Cerebellar cortex (tissue), 1 donor: Measurements from ENCODE around the gene GALNTL6.
"Not testable (repeated sequence)": the region's sequence is repeated elsewhere in the genome, so short reads cannot be mapped to it uniquely, and the experiment has no call there.

Experiments
- DNase-seq: peaks from one replicate; pipeline ENCODE4 v3.0.0-alpha.2; 2015; ENCODE audit warnings: low spot score

Gene GALNTL6

DNA sequence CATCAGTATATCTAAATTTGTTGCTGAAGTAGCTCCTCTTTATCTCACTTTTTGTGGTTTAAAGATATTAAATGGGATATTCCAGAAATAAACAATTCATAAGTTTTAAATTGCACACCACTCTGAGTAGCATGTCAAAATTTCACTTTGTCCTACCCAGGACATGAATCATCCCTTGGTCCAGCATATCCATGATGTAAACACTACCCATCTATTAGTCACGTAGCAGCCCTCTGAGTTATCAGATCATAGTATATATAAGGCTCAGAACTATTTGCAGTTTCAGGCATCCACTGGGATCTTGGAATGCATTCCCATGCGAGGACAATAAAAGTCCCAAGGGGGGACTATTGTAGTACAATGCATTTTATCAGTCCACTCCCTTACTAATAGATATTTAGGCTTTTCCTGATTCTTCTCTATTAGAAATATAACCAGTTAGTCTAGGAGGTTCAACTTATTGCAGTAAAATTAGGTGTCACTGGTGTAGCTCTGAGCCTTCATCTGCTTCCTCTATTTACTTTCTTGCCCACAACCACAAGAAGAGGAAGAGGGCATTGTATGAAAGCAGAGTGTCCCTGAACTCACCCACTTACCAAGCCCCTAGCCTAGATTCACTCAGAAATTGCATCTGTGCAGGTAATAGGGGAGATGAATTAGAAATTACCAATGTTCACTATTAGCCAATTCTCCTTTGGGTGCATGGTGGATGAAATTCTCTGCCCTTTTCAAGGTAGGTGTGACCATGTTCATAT is 945.6 kb downstream of the GALNTL6 start:
- DNase-seq = no peak

DNA sequence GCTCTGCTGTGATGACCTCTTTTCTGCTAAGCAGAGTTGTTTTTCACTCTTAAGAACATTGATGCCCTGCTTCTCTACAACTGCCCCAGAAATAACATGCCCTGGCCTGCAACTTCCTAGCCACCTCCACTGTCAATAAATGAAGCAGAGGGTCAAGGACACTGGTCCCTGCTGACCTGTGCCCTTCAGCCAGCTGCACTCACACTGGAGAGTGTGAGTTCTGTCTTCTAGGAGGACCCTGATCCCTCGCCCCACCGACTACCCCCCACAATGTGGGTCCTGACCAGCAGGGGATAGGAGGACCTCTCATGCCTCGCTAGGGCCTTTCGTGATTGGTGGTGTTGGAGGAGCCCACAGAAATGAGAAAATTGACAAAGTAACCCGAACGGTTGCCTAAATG is 947.3 kb downstream of the GALNTL6 start:
- no peak for DNase-seq

DNA sequence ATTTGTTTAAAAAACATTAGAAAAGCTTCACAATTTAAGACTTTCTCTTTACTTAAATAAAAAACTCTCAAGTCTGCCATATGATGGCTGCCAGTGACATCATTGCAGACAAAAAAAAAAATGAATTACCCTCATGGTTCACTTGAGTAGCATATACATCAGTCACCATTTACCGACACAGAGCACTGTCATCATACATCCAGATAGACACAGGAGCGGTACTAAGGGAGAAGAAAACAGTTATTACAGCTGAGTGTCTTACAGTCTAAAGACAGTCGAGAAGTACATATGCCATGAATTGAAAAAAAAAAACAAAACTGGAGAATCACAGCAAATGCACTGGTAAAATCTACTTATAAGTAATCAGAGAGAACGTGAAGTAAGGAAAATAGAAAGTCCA is 949.7 kb downstream of the GALNTL6 start:
- DNase-seq = no peak

DNA sequence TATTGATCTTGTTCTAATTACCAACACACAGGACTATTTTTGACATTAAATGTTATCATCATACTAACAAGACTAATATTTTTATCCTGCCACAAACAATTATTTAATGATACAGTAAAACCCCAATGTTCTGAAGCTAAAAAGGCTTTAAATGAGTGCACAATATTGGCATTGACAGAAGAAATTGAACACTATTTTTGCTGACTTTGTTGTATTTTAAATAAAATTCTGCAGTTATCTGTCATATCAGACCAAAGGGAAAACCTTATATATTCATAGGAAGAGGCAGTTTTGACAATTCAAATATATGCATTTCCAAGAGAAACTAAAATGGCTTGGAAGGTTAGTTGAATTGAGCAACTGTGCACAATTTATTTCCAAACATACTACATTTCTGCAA is 957.6 kb downstream of the GALNTL6 start:
- no peak for DNase-seq

- no peak for DNase-seq
These were observed 959.6 kb downstream of the GALNTL6 start for GRCh38 chr4:172772781-172773180.

DNA sequence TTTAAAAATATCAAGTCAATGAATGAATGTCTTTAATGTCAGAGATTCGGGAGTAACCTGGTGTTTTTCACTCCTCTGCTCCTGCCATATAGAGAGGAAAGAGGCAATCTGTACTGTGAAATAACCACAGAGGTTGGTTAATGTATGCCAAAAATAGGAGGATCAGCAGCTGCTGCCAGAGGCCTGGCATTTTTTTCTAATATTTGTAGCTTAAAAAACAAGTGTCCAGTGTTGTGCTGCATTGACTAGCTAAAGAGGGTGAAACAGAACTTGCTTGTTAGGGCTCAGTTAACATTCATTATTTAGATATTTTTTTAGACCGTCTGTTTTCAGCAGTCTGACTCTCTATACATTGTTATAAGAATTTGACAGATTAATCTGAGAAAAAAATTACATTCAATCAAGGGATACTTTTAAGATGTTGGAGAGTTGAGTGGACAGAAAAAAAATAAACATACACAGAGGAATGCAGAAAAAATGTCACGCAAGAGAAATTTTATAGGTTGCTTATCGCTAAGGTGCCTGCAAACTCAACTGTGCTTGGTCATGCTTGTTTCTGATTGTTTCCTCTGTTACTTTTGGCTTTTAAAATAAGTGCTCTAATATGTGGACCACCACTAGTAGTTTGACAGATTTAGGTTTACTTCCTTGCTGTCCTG is 963.1 kb downstream of the GALNTL6 start:
- no peak for DNase-seq

DNA sequence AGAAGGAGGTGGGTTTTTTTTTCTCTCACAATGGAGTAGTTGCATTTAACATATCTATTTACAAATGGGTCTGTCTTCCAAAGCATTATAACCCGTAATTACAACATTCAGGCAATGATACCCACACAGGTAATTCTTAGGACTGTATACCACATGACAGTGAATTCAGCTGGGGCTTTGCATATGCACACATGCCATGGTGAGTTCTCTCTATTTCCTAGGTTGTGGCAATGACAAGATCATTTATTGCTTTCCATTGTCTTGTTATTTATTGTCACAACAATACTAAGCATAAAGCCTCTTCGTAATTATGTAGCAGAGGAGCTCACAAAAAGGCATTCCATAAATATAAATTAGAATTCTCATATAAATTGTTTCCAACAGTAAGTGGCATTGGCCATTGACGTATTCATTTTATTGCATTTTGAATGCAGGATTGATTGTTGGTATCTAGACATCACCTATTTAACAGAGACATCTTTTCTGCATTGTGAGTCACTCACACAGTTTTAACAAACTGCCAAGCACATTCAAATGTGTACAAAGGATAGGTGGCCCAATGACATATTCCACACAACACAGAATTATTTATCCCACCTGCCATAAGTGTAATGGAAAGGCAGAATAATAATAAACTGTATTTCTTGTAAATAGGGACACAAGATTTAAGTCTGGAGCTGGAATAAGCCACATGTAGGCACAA is 964.7 kb downstream of the GALNTL6 start:
- DNase-seq = no peak

DNA sequence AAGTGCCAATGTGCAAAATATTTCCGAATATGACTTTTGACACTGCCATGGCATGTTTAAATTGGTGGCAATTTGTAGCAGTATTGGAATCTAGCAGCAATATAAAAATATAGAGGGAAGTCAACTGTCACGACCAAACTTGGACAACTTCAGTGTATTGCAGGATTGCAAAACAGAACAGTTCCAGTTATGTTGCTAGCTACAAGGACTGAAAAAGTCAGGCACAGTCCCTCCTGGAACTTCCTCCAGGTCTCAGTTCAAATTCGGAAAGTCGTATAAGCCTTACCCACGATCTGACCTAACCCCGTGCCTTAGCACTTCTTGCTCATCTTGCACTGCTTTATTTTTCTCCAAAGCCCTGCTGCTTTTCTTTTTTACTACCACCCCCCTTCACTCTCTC is 965.4 kb downstream of the GALNTL6 start:
- DNase-seq = no peak

DNA sequence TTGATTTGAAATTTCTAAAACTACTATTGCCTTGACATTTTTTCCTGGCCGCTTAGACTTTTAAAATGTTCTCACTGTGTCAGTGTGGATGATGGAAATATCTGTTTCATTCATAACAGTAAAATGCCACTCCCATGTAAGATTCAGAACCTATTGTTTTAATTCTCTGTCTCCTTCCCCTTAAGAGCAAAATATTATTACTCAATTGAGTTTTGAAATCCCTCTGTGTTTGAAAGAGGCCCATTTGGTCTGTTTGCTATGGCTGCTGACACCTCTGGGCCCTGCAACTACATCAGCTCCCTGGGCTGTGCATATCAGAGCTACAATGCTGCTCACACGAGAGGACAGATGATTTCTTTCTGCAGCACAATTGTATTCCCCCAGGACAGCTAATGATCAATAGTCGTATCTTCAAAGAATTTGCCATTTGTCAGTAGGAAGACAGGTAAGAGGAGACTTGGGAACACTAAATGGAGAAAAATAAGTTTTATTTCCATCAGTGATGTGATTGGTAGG is 967.4 kb downstream of the GALNTL6 start:
- DNase-seq = no peak

DNA sequence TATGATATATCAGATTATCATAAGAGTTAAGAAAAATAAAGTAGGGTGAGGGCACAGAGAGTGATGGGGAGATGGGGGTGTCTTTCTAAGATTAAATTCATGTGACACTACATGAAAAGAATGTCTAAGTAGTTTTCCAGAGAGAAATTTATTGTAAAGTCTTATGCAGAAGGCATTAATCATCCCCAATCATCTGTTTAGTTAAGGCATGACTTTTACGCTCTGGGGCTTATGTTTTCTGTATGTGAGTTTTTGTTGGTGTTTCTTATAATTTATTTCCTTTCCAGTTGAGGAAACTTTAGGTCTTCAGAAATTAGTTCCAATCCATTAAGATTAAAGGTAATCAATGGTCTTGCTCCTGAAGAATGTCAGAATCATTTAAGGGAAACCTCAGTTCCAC is 972.4 kb downstream of the GALNTL6 start:
- no peak for DNase-seq

- no peak for DNase-seq
These were observed 973.0 kb downstream of the GALNTL6 start for GRCh38 chr4:172786039-172786792.

GRCh38 chr4:172787111-172787510 is 973.9 kb downstream of the GALNTL6 start:
- no peak for DNase-seq

DNA sequence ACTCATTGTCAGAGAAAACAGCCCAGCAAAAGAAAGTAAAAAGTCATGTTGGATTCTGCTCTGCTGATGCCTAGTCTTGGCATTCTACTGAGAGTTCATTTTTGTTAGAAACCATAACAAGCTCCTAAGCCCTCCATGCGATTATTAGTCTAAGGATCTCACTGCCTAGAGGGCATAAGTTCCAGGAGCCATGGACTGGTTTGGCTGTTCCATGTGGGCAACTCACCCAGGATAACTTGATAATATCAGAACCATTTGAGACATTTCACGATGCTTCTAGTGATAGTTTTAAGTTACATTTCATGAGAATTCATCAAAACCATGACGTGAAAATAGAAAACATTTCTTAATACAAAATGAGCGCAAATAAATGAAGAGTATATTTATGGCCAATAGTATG is 978.6 kb downstream of the GALNTL6 start:
- no peak for DNase-seq

- DNase-seq = no peak
These were observed 980.5 kb downstream of the GALNTL6 start for GRCh38 chr4:172793565-172794306.

DNA sequence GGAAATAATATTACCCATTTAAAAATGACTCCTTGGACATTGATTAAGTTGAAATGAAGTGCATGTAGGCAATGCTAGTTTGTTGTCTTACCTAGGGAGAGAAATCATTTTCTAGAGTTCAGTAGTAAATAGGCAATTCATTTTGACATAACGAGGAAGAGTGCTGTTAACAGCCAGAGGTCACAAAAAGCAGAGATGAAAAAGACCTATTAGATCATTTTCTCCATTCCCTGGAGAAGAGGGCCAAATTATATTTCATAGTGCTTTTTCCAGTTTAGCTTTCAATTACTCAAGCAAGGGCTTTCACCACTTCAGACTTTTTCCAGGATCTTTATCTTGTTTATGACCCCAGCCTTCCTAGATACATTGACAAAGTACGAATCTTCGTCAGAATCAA is 981.1 kb downstream of the GALNTL6 start:
- no peak for DNase-seq

GRCh38 chr4:172797281-172797680 is 984.1 kb downstream of the GALNTL6 start:
- not testable (repeated sequence) for DNase-seq

DNA sequence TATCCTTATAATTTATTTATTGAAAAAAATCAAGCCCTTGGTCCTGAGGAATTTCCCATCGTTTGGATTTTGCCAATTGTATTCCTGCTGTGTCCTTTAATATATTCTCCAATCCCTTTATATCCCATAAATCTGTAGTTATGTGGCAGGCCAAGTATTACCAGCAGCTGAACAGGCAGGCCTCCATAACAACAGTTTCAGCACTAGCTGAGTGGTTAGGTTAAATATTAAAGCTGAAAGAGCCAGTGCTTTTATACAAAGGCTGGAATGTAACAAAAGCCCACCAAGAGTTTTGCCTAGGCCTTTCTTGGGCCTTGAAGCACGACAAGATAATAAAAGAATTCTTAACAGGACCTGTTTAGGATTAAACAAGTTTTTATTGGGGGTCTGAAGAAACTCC is 988.8 kb downstream of the GALNTL6 start:
- no peak for DNase-seq

DNA sequence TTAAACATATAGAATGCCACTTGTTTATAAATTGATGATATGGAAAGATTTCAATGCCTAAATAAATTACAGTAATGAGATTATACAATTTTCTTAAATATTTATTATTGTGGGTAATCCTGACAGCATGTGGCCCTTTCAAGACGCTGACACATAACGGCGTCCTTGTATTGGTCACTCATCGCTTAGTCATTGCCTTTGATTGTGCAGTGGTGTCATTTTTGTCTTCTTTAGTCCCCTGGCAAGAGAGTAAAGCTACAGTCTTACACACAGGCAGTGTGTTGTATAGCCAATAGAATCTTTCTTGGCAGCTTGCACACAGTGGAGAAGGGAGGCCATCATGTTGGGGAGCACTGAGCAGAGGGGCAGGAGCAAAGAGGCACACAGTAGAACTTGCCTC is 993.6 kb downstream of the GALNTL6 start:
- no peak for DNase-seq

GRCh38 chr4:172808196-172808595 is 995.0 kb downstream of the GALNTL6 start:
- DNase-seq = no peak

DNA sequence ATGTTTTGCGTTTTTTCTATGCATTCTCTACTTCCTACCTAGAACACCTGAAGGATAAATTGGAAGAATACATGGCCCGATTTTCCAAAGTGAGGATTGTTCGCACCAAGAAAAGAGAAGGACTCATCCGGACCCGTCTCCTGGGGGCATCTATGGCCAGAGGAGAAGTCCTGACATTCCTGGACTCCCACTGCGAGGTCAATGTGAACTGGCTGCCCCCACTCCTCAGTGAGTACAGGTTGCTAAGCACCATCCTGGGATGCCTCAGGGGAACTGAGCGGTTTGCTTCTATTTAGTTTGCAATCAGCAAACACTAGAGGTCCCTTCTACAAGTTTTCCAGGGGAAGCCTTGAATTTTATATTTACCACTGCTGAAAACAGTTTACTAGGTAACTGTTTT is 996.1 kb downstream of the GALNTL6 start:
- no peak for DNase-seq

GRCh38 chr4:172813359-172813923 is 1000.2 kb downstream of the GALNTL6 start:
- no peak for DNase-seq
